Endothelial cell of umbilical vein (primary cell): Measurements from ENCODE around the gene THRSP. TPM values are rescaled to one million over a fixed set of nuclear protein-coding genes. Genes with fewer than 3 reads are reported as not detected.

Source experiments
- BruUV-seq: library from RNA; stranded (reverse); fragments of 400-500 nt; replicated peaks from 2 replicates; lab custom pipeline; 2021; lab: Mats Ljungman, UMichigan
- CTCF ChIA-PET: fragments of 300-600, 350-600 bp; sonication (Branson Sonifier 250); formaldehyde crosslinking; loops from one replicate; lab custom pipeline; 2021; ENCODE audit warnings: antibody characterized with exemption, inconsistent platforms; lab: Charles Lee
- POLR2A ChIA-PET: fragments of 300-600, 350-600 bp; sonication (Branson Sonifier 250); formaldehyde crosslinking; loops from one replicate; lab custom pipeline; 2021; ENCODE audit warnings: antibody characterized with exemption, inconsistent platforms; lab: Charles Lee
- DNase-seq: peaks from one replicate; pipeline ENCODE4 v3.0.0-alpha.2; 2011; ENCODE audit warnings: low read depth, low spot score
- FAIRE-seq: peaks from 2 replicates; lab custom pipeline; 2011; peaks lifted over from hg19 to GRCh38; lab: Jason Lieb, UNC
- H2AFZ ChIP-seq: 2 replicates; pipeline ENCODE4 v1.6.0; 2012; ENCODE audit warnings: low read depth, low read length, control low read depth, inconsistent platforms
- H3K27ac ChIP-seq: 2 replicates; pipeline ENCODE4 v1.5.1; 2011; ENCODE audit warnings: low read depth, mild to moderate bottlenecking, control low read depth, low read length, moderate library complexity; ENCODE audit not compliant: insufficient read depth
- H3K27me3 ChIP-seq, 2 experiments: 2 replicates each; pipeline versions ENCODE4 v1.6.0 to v1.6.1; 2011; ENCODE audit warnings: low read length in 2 of 2, mixed read lengths in 1 of 2; ENCODE audit not compliant: control insufficient read depth in 2 of 2, insufficient read depth in 2 of 2
- H3K36me3 ChIP-seq, 2 experiments: 2 replicates in 1 of 2; 3 replicates in 1 of 2; pipeline ENCODE4 v1.5.1; 2011; ENCODE audit warnings: low read length in 2 of 2, mild to moderate bottlenecking in 1 of 2, moderate library complexity in 1 of 2; ENCODE audit not compliant: control insufficient read depth in 2 of 2, insufficient read depth in 2 of 2; ENCODE audit errors: extremely low read depth in 1 of 2
- H3K4me1 ChIP-seq: 3 replicates; pipeline ENCODE4 v1.5.1; 2011; ENCODE audit warnings: mild to moderate bottlenecking, low read length; ENCODE audit not compliant: control insufficient read depth, insufficient read depth; ENCODE audit errors: extremely low read depth
- H3K4me2 ChIP-seq: 2 replicates; pipeline ENCODE4 v1.6.1; 2011; ENCODE audit warnings: low read length, control low read depth, mixed read lengths; ENCODE audit not compliant: insufficient read depth
- H3K4me3 ChIP-seq, 3 experiments: fragments of 200-600 bp in 1 of 3; sonication (generic), shearing (Covaris generic) in 1 of 3; replicated peaks in 1 of 3; 2 replicates each; pipeline ENCODE4 v1.5.1; 2011 to 2016; ENCODE audit warnings: control low read depth in 3 of 3, low read length in 3 of 3, mild to moderate bottlenecking in 2 of 3, inconsistent platforms in 1 of 3, low read depth in 1 of 3, moderate library complexity in 1 of 3; ENCODE audit not compliant: insufficient read depth in 1 of 3
- H3K79me2 ChIP-seq: 2 replicates; pipeline ENCODE4 v1.6.0; 2012; ENCODE audit warnings: low read length, inconsistent platforms; ENCODE audit not compliant: control insufficient read depth, insufficient read depth
- H3K9ac ChIP-seq: replicated peaks from 2 replicates; pipeline ENCODE3; 2011; ENCODE audit warnings: low read length, control low read depth; ENCODE audit not compliant: insufficient read depth; ENCODE audit errors: extremely low read depth
- H3K9me1 ChIP-seq: replicated peaks from 3 replicates; pipeline ENCODE4 v1.6.0; 2011; ENCODE audit warnings: mild to moderate bottlenecking, low read length; ENCODE audit not compliant: control insufficient read depth, insufficient read depth; ENCODE audit errors: extremely low read depth
- H3K9me3 ChIP-seq: replicated peaks from 2 replicates; pipeline ENCODE4 v1.5.1; 2012; ENCODE audit warnings: low read length, inconsistent platforms; ENCODE audit not compliant: control insufficient read depth, insufficient read depth
- H4K20me1 ChIP-seq: replicated peaks from 2 replicates; pipeline ENCODE3; 2011; ENCODE audit warnings: mild to moderate bottlenecking, low read length; ENCODE audit not compliant: control insufficient read depth, insufficient read depth; ENCODE audit errors: extremely low read depth
- EZH2 ChIP-seq: IDR thresholded peaks from 2 replicates; pipeline ENCODE4 v1.6.1; 2012; ENCODE audit warnings: borderline replicate concordance, low read depth, mild to moderate bottlenecking, moderate library complexity, low read length, inconsistent platforms; ENCODE audit not compliant: severe bottlenecking
- FOS ChIP-seq: IDR thresholded peaks from 2 replicates; pipeline ENCODE4 v1.6.1; 2011; ENCODE audit warnings: mild to moderate bottlenecking, low read length, moderate library complexity, borderline replicate concordance; ENCODE audit not compliant: insufficient read depth
- GATA2 ChIP-seq: IDR thresholded peaks from 2 replicates; pipeline ENCODE4 v1.7.0; 2011; ENCODE audit warnings: low read depth, mild to moderate bottlenecking, moderate library complexity, mixed read lengths, low read length; ENCODE audit not compliant: insufficient read length, insufficient read depth
- JUN ChIP-seq: IDR thresholded peaks from 2 replicates; pipeline ENCODE4 v1.6.1; 2011; ENCODE audit warnings: borderline replicate concordance, low read depth; ENCODE audit not compliant: insufficient read length, insufficient read depth
- MYC ChIP-seq: IDR thresholded peaks from one replicate; pipeline ENCODE4 v1.6.1; 2011; ENCODE audit warnings: mild to moderate bottlenecking, low read depth, low read length
- POLR2A ChIP-seq: IDR thresholded peaks from 2 replicates; pipeline ENCODE4 v1.6.1; 2012; ENCODE audit warnings: low read depth, mild to moderate bottlenecking, control low read depth, low read length
- POLR2AphosphoS5 ChIP-seq: IDR thresholded peaks from 2 replicates; pipeline ENCODE4 v1.6.1; 2012; ENCODE audit warnings: low read depth, mild to moderate bottlenecking, control low read depth, low read length, moderate library complexity; ENCODE audit not compliant: insufficient read depth
- dilution Hi-C: fragments of 300-500 bp; cut with MboI; formaldehyde crosslinking; loops from one replicate; pipeline ENCODE4 v1.15.0; 2019; ENCODE audit warnings: low sequenced_read_pairs; ENCODE audit not compliant: extremely low pct_ligation_motif_present
- intact Hi-C: fragments of 100-400 bp; cut with micrococcal nuclease; formaldehyde crosslinking; loops from one replicate; pipeline ENCODE4 v1.10.0; 2022
- polyA plus RNA-seq, 4 experiments: library from polyadenylated mRNA; depleted of rRNA in 3 of 4; stranded (reverse) in 3 of 4; unstranded in 1 of 4; fragments of >200 nt; gene quantifications; 2 replicates each; pipeline versions ENCODE4 v1.2.1 to v1.2.3, GENCODE V29; 2011 to 2012; ENCODE audit warnings: missing spikeins in 1 of 4
- total RNA-seq: library from RNA; stranded (reverse); gene quantifications from 2 replicates; pipeline ENCODE4 v1.2.3, GENCODE V29; 2021
- TF ChIP-seq, protein P1 (sequence below): IDR thresholded peaks from 2 replicates; pipeline ENCODE4 v1.6.1; 2011; ENCODE audit not compliant: insufficient read depth, insufficient read length
- TF ChIP-seq, protein P2 (sequence below), 2 donors: IDR thresholded peaks; 1 replicate in 1 of 2; 2 replicates in 1 of 2; pipeline ENCODE4 v1.5.1; 2011; ENCODE audit warnings: low read length in 2 of 2, mild to moderate bottlenecking in 2 of 2, moderate library complexity in 2 of 2, control low read depth in 1 of 2, inconsistent platforms in 1 of 2, low read depth in 1 of 2; ENCODE audit not compliant: insufficient read depth in 1 of 2; ENCODE audit errors: extremely low read depth in 1 of 2

Gene THRSP
- total and polyA plus RNA-seq, 2 donors (not counting 3 experiments of a cell fraction or from before 2014, with no cell fraction given) = not detected

DNA sequence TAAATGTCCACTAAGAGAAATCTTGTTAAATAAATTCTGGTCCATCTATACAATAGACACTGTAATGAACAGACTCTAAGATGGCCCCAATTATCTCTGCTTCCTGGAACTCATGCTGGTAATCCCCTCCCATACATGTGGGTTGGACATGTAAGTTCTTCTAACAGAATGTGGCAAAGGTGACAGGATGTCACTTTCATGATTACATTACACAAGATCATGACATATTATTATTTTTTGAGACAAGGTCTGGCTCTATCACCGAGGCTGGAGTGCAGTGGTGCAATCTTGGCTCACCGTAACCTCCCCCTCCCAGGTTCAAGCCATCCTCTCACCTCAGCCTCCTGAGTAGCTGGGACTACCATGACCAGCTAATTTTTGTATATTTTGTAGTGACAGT is 30.6 kb downstream of the THRSP start:
- ChIA-PET POLR2A (no interaction called here), CTCF (no interaction called here)
- Histone ChIP-seq H3K27me3 (no peaks in the 10 kb centered on the region), H3K9me1 (no peaks in the 10 kb centered on the region), H3K36me3 (peaks cover 0 to 2% of the 10 kb centered on the region in 2 experiments), H4K20me1 (no peaks in the 10 kb centered on the region), H2AFZ (no peak overlapping the region), H3K9ac (no peak overlapping the region), H3K4me2 (no peak overlapping the region), H3K27ac (no peak overlapping the region), H3K4me3 (no peak overlapping the region), H3K9me3 (no peaks in the 10 kb centered on the region), H3K4me1 (no peaks in the 10 kb centered on the region), H3K79me2 (no peaks in the 10 kb centered on the region)
- FAIRE-seq (no peak), DNase-seq (no peak)
- intact Hi-C loops (no loop called here), dilution Hi-C loops (no loop called here)
- no peak for TF ChIP-seq POLR2A
- TF ChIP-seq, protein P1, sequence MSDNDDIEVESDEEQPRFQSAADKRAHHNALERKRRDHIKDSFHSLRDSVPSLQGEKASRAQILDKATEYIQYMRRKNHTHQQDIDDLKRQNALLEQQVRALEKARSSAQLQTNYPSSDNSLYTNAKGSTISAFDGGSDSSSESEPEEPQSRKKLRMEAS = no peak
- TF ChIP-seq POLR2AphosphoS5 = no peak
- TF ChIP-seq JUN = no peak
- no peak for TF ChIP-seq EZH2
- TF ChIP-seq FOS = no peak
- no peak for TF ChIP-seq GATA2
- no peak for TF ChIP-seq MYC
- TF ChIP-seq, protein P2, sequence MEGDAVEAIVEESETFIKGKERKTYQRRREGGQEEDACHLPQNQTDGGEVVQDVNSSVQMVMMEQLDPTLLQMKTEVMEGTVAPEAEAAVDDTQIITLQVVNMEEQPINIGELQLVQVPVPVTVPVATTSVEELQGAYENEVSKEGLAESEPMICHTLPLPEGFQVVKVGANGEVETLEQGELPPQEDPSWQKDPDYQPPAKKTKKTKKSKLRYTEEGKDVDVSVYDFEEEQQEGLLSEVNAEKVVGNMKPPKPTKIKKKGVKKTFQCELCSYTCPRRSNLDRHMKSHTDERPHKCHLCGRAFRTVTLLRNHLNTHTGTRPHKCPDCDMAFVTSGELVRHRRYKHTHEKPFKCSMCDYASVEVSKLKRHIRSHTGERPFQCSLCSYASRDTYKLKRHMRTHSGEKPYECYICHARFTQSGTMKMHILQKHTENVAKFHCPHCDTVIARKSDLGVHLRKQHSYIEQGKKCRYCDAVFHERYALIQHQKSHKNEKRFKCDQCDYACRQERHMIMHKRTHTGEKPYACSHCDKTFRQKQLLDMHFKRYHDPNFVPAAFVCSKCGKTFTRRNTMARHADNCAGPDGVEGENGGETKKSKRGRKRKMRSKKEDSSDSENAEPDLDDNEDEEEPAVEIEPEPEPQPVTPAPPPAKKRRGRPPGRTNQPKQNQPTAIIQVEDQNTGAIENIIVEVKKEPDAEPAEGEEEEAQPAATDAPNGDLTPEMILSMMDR (IDR thresholded peaks at IDR 0.05; ENCODE audit: extremely low read depth in 1 of 2, insufficient read depth in 1 of 2, low read depth in 1 of 2, low read length in 2 of 2) = no peak
- no TSS peak for BruUV-seq
